ENCODE data around the gene KIF1A.
A peak's percentile ranks its signal among the peaks of the same experiment; 100 is the strongest.

The KIF1A gene

DNA sequence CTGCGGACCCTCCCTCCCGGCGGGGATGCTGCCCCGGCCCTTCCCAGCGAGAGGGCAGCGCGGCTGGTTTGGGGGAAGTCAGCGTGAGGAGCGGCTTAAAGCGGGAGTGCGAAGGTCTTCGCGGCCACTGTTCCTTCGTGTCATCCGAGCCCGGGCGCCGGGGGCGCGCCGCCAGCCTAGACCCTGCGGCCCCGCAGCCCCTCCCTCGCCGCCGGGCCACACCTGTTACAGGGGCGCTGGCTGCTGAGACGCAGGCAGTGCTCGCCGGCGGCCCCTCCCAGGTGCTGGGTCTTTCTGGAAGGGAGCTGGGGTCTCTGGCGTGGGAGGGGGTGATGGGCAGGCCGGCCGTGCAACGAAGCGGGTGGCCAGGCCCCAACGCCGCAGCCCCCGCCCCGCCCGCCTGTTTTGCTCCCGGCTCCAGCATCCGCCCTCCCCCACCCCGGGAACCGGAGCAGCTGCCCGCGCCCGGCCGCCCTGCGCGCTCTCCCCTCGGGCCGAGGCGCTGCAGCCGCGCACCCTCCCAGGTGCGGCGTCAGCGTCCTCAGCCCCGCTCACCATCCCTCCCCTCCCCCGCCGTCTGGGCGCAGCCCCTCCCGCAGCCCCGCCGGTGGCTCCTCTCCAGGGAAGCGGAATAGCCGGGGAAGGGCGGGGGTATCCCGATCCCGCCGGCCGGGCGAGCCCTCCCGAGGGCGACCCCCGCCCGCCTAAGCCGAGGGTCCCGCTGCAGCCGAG lies 727 bp downstream of the KIF1A start:
- peak; percentile 75 for DNase-seq

DNA sequence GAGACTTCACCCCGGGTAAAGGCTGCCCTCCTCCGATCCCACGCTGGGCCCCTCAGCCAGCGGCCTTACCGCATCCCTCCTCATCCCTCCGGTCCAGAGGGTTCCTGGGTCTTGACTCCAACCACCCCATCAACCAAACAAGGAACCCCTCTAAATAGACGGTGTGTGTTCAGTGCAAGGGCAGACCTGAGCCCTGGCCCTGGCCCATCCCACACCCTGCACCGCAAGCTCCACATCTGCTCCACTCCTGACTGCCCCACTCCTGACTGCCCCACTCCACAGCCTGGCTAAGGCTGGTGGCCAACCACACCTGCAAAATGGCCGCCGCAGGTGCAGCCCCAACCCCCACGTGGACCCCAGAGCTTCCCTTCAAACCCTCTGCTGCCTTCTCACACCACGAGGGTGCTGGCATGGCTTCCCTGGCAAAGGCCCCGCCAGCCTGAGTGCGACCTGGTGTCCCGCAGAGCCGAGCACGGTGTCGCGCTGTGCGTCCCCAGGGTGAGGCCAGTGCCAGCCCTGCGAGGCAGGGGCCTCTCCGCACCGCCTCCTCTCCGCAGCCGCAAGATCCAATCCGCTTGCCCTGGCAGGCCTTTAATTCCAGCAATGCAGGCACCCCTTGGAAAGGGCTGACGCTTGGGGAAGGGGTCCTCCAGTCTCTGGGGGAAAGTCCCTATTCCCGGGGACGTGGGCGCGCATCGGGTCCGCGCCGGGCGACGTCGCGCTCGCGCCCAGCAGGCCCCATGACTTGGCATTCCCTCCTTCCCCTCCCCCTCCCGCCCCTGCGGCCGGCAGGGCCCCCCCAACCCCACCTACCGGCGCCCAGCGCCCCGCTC lies 1.5 kb downstream of the KIF1A start:
- DNase-seq, result peak; percentile 71

DNA sequence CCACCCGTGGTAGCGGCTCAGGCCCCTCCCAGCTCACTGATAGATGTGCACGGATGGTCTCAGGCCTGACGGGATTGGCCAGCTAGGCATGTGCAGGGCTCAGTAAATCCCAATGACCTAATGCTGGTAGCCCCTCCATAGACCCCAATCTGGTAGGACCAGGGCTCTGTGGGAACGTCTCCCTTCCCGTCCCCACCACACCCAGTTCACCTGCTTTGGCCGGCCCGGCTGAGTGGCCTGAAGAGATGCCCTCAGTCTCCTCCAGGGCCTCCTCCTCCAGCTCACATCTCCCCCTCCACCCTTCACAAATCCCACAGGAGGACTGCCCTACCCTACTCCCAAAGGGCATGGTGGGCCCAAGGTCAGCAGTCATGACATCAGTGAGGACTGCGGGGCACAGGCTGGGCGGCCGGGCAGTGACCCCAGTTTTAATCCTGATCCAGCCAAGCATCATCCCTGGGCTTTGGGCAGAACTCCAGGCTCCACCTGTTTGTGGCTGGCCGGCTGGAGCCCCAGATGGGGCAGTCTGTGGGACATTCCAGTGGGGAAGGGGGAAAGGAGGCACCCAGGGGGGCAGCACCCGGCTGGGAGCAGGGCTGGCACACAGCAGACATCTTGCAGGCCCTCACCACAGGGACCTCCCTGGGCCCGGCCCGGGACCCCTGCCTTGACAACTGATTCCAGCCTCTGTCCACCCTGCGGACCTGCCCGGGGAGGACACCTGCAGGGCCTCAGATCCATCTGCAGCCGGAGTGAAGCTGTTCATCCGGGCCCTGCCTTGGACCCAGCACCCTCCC lies 2.3 kb downstream of the KIF1A start:
- no peak for DNase-seq

DNA sequence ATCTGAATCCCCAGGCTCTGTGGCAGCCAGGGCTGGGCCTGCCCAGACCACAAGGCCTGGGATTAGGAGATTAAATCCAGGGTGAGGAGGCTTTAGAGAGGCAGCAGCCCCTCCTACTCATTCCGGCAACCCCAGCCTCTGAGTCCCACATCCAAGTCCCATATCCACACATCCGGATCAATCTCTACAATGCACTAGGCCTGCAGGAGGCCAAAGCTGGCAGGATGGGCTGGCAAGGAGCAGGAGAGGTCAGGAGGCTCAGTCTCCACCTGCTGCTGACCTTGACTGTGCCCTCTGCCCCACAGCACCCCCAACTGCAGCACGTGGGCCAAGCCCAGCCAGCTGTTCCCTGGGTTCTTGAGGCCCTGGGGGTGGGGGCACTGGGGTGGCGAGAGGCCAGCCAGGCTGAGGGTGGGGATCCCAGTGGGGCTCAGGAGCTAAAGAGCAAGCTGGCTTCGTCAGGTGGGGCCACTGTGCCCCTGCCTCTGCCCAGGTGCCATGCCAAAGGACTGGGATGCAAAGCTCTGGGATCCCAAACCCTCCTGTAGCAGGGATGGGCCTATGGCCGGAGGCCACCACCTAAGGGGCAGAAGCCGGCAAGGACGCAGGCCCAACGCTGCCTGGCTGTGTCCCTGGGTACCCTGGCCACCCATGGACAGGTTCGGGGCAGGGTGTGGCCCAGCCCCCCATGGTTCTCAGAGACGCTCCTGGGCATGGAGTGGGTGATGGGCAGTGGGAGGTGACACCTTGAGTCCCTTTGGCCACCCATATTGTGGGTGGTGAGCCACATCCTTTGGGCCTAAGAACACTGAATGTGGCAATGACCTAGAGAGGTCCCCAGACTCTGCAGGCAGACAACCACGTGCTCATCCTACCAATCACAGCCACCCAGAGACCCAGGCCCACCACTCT lies 3.2 kb downstream of the KIF1A start:
- no peak for DNase-seq

DNA sequence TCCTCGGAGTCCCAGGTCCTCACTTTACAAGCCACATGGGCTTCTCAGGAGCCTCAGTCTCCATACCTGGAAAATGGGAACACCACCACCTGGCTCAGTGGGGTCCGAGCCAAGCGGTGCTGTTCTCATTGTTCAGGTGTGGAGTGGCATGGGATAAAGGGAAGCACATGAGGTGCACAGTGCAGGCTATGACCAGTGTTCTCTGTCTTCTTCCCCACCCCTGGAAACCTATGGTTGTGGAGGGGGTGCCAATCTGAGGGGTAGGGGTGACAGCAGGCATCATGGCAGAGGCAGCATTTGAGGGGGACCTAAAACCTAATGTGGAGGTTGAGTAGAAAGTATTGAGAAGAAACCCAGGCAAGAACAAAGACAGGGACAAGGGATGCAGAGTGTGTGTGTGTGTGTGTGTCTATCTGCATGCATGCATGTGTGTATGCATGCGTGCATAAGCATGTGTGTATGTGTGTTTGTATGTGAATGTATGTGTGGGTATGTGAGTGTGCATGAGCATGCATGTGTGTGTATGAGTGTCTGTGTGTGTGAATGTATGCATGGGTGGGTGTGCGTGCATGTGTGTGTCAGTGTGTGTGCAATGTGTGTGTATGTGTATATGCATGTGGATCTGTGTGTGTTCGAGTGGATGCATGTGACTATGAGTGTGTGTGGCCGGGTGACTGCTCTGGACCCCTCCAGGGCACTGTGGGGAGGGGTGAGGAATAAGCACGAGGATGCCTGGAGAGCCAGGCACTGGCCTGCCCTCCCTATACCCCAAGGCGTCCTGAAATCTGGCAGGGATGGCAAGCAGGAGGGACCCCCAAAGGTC lies 4.0 kb downstream of the KIF1A start:
- no peak for DNase-seq

DNA sequence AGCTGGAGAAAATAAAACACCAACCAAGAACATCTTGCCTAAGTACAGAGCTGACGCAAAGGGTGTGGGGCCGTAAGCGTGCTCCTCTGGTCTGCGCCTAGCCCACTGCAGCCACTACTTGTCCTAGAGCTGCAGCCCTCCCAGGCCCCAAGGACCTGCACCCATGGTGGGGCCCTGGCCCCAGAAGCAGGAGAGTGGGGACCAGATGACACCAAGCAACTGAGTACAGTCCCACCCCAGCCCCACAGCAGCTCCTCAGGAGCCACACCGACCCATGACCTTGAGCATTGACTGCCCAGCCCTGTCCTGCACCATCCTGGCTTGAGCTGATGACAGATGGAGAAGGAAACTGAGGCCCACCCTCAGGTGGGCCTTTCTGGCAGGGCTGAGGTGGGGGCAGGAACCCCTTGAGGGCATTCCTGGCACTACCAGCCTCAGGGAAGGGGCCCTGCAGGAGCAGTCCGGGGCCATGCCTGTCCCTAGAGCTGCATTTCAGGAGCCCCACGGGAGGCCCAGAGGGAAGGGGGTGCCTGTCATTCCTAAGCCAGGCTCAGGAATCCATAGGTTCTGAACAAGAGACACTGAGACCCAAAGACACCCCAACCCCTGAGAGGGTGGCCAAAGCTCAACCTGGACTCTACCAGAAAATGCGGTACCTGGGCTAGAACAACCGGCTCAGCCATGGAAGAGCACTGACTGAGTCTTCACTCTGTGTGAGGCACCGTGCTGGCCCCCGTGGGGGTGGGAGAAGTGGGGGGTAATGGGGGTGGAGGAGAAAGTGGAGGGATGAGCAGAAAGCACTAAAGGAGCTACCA lies 4.9 kb downstream of the KIF1A start:
- no peak for DNase-seq

DNA sequence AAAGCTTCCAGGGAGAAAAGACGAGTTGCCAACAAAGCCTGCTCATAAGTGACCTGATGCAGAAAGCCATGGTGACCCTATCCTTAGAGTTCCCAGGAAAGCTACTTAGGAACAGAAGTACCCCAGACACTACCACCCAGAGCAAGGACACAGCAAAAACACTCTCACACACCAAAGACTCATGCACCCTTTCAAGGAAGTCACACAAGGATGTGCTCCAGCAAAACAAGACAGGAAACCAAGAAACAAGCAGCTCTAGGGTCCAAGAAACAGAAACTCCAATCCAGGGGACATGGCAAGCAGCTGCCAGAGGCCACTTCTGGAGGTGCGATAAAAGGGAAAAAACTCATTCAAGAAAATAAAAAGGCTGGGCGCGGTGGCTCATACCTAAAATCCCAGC lies 5.7 kb downstream of the KIF1A start:
- DNase-seq, result no peak

DNA sequence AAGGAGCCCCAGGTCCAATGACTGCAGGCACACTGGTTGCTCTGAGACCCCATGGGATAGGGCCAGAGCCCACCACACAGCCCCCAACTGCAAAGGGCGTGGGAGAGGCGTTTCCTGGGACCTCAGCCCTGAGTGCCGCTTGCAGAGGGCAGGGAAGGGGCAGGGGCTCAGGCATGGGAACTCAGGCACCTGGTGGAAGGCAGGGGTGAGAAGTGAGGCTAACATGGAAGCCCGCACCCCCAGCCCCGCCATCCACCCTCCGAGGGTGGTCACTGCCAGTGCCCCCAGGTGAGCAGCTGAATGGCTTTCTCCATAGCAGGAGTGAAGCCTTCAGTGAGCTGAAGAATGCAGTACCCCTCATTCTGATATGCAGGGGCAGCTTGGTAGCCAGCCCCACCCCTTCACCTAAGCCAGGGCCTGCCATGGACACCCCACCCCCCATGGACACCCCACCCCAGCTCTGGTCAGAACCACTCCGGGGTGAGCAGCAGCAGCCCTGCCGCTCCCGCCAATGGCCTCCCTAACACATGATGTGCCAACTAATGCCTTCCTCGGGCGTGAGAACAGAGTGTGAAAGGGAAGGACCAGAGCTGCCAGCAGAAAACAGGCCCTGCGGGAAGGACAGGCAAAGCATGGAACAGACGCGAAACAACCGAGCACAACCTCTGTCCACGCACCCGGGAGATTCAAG lies 6.6 kb downstream of the KIF1A start:
- DNase-seq, result no peak

DNA sequence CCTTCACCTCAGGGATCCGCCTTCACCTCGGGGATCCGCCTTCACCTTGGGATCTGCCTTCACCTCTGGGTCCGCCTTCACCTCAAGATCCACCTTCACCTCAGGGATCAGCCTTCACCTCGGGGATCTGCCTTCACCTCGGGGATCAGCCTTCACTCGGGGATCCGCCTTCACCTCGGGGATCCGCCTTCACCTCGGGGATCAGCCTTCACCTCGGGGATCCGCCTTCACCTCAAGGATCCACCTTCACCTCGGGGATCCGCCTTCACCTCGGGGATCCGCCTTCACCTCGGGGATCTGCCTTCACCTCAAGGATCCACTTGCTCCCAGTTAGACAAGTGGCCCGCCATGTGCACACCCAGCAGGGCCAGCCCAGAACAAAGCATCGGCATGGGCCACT lies 7.3 kb downstream of the KIF1A start:
- no peak for DNase-seq

DNA sequence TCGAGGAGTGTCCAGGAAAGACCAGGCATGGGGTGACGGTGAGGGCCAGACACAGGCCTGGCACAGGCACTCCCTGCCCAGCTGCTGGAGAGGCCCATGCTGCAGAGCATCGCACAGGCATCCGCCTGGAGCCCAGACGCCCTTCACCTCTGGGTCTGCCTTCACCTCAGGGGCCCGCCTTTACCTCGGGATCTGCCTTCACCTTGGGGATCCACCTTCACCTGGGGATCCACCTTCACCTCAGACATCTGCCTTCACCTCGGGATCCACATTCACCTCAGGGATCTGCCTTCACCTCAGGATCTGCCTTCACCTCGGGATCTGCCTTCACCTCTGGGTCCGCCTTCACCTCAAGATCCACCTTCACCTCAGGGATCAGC lies 7.7 kb downstream of the KIF1A start:
- no peak for DNase-seq

DNA sequence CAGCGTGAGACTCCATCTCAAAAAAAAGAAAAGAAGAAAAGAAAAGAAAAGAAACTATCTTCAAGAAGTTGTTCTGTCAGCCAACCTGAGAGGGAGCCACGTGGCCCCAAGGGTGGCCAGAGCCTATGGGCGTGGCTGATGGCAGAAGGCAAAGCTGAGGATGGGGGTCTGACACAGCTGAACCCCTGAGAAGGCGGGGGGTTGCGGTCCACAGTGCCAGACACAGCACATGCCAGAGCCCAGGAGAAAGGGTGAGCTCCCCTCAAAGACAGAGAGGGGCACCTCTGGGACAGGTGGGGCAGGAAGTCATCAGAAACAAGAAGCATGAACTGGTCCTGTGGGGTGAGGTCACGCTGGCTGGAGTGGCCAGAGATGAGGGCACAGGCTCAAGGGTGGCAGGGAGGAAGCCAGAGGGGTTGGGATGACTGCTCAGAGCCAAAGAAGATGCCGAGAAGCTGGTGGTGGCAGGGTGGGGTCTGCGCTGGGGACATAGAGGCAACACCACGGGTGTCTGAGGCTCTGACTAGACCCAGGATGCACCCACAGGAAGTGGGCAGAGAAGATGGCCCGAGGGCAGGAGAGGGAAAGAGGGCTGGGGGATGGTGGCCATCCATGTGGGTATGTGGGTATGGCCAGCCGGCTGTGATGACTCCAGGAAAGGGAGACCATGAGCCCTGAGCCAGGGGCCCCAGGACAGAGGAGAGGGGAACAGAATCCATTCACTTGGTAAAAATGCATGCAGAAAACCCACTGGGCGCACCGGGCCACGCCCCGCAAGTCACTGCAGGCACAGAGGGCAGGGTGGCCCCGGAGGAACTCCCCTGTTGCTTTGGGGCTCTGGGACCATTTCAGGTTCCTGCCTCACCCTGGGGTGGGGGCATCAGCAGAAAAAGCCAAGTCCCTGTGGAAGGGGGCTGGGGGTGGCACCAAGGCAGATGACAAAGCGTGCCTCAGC lies 8.4 kb downstream of the KIF1A start:
- DNase-seq, result no peak

DNA sequence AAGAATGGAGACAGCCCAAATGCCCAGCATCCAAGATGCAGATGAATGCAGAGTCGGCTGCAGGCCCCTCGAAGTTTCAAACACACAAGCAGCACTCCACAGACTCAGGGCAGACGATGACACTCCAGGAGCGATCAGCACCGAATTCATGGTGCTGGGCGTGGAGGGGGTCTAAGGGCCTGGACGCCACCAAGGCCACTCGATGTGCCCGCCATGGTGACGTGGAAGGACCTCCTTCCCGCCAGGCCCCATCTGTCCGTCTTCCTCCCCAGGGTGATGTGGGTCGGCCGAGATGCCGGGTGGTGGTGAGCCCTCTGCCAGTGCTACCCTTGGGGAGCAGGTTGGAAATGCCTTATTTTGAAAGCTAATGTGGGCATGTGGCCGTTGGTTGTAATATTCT lies 9.4 kb downstream of the KIF1A start:
- no peak for DNase-seq

DNA sequence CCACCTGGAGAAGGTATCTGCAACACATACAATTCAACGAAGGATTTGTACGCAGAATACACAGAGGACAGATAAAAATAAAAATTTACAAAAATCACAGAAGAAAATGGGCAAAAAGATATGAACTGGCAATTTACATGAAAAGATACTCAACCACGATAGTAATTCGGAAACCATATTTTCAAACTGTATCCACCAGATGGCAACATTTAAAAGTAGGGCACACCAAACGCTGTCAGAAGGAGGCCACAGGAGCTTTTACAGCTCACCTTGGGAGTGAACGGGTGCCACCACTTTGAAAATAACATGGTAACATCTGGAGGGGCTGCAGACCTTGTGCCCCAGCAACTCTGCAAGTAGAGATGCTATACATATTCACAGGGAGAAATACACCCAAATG lies 9.8 kb downstream of the KIF1A start:
- no peak for DNase-seq

DNA sequence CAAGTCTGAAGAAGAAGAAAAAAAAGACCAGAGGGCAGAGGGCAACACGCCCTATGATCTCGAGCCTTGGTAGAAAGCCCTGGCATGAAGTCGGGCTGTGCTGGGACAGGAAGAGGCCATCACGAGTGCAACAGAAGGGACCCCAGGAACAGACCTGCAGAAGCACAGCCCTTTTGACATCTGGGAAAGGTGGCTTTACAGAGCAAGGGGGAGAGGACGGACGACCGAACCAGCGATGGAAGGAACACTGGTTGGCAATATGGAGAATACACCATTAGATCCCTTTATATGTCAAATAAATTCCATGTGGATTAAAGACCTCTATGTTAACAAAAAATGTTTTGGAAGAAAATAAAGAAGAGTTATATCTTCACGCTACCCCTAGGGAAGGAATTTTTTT lies 10.7 kb downstream of the KIF1A start:
- DNase-seq, result no peak

DNA sequence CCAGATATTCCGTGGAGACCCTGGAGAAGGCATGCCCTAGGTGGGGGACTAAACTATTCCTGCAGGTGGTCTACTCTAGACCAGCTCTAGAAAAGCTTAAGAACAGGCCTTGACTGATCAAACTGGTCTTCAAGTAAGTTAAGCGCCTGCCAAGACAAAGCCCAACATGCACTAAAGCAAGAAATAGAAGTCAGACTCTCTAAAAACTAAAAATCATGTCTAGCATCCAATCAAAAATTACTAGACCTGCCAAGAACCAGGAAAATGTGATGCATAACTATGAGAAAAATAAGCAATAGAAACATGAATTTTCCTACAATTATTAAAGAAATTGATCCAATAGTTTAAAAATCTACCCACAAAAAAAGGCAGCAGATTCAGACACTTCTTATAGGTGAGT lies 13.6 kb downstream of the KIF1A start:
- no peak for DNase-seq

DNA sequence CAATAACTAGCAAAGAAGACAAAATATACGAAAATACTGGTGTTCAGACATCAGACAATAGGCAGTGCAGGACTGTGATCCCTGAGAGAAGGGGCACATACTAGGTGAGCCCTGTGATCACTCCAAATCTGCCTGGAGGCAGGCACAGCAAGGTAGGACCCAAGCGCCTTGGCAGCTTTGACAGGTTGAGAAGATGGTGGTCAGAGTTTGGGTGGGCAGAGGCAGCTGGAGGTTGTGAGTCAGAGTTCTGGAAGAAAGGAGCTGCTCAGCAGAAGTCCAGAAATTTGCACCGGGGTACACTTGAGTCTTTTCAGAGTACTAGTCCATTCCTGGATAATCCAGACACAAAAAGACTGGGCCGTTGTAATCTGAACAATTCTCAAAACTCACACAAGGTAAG lies 14.0 kb downstream of the KIF1A start:
- DNase-seq, result no peak

DNA sequence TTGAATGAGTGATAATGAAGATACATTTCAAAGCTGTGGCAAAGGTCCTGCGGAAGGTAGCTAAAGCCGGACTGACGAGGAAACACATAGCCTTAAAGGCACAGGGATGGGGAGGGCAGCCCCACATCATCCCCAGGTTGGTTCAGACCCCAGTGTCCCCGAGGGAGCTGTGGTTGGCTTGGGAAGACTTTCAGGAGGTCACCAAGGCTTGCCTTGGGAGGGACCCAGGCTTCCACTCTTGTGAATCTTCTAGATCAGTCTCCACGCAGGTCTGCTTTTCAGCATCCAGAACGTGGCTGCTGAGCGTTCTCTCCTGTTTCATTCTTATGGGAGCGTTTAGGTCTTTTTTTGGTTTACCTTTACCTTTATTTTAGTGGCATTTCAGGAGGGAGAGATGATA lies 16.8 kb downstream of the KIF1A start:
- DNase-seq, result no peak

DNA sequence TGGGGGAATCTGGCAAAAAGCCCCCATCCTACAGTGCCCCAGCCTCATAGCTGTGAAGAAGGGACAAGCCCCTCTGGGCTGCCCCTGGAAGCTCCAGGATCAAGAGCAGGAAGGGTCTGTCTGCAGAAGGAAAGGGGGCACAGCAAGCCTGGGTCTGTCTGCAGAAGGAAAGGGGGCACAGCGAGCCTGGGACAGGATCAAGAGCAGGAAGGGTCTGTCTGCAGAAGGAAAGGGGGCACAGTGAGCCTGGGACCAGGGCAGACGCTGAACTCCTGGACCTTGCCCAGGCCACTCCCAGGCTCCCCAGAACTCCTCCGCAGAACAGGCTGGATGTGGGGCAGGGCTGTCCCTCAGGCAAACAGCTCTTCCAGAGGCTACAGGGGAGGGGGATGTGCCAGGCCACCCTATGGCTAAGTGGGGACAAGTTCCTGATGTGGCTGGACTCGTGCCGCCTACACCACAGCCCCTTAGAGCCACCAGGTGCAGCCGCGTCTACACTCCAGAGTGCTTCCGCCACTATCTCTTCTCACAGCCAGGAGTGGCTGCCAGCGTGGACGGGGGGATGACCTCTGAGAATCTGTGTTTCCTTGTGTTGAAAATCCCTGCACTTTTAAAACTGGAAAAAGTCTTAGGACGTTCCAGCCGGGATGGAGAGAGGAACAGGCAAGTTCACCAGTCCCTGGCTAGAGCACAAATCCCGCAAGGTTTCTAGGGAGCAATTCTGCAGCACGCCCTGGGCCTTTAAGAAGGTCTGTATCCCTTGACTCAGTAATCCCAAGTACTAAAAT lies 20.8 kb downstream of the KIF1A start:
- no peak for DNase-seq
